SK-N-SH treated with all-trans-retinoic acid at 6 μM for 48 hours (cell line): ENCODE results near the gene CCBE1.

ENCODE experiments used
- ATAC-seq: fragments of 200-7000 bp; cut with Tn5 transposase; 3 replicates; pipeline ENCODE4 v1.9.1; 2020; ENCODE audit warnings: mild to moderate bottlenecking, moderate library complexity
- ARNTL ChIP-seq: fragments of 450-650 bp; formaldehyde crosslinking; IDR thresholded peaks from 2 replicates; pipeline ENCODE4 v1.5.0; 2020; ENCODE audit warnings: low read depth, mild to moderate bottlenecking, moderate library complexity, borderline replicate concordance
- BACH2 ChIP-seq: fragments of 250-450 bp; sonication (Bioruptor Pico); IDR thresholded peaks from 2 replicates; pipeline ENCODE4 v1.9.0; 2021; ENCODE audit warnings: mild to moderate bottlenecking, borderline replicate concordance
- CREB5 ChIP-seq: fragments of 250-450 bp; sonication (Bioruptor Pico); IDR thresholded peaks from 2 replicates; pipeline ENCODE4 v1.5.1; 2020; ENCODE audit warnings: low read depth, mild to moderate bottlenecking, moderate library complexity
- CSDC2 ChIP-seq: fragments of 250-450 bp; sonication (Bioruptor Pico); IDR thresholded peaks from 2 replicates; pipeline ENCODE4 v1.5.0; 2020; ENCODE audit warnings: mild to moderate bottlenecking, moderate library complexity
- ESRRG ChIP-seq: fragments of 250-450 bp; sonication (Bioruptor Pico); IDR thresholded peaks from 2 replicates; pipeline ENCODE4 v1.6.1; 2021; ENCODE audit warnings: mild to moderate bottlenecking
- GLIS3 ChIP-seq: fragments of 250-450 bp; sonication (Bioruptor Pico); IDR thresholded peaks from 2 replicates; pipeline ENCODE4 v1.5.0; 2020; ENCODE audit warnings: mild to moderate bottlenecking, moderate library complexity
- ISL1 ChIP-seq: fragments of 250-450 bp; sonication (Bioruptor Pico); IDR thresholded peaks from 2 replicates; pipeline ENCODE4 v2.1.2; 2022; ENCODE audit warnings: mild to moderate bottlenecking, moderate library complexity
- OSR1 ChIP-seq: fragments of 250-450 bp; sonication (Bioruptor Pico); IDR thresholded peaks from 2 replicates; pipeline ENCODE4 v1.8.0; 2022; ENCODE audit warnings: moderate library complexity, mild to moderate bottlenecking, inconsistent platforms
- POU6F1 ChIP-seq: fragments of 250-450 bp; sonication (Bioruptor Pico); IDR thresholded peaks from 2 replicates; pipeline ENCODE4 v1.8.0; 2021; ENCODE audit warnings: low read depth, mild to moderate bottlenecking, moderate library complexity, borderline replicate concordance
- RARB ChIP-seq: fragments of 250-450 bp; sonication (Bioruptor Pico); IDR thresholded peaks from 2 replicates; pipeline ENCODE4 v1.8.0; 2021; ENCODE audit warnings: mild to moderate bottlenecking, moderate library complexity
- SNAI2 ChIP-seq: fragments of 250-450 bp; sonication (Bioruptor Pico); IDR thresholded peaks from 2 replicates; pipeline ENCODE4 v1.5.0; 2020; ENCODE audit warnings: mild to moderate bottlenecking, moderate library complexity
- TCF4 ChIP-seq: fragments of 250-450 bp; sonication (Bioruptor Pico); IDR thresholded peaks from 2 replicates; pipeline ENCODE4 v1.8.0; 2021; ENCODE audit warnings: mild to moderate bottlenecking, moderate library complexity, borderline replicate concordance
- ZC3H10 ChIP-seq: fragments of 250-450 bp; sonication (Bioruptor Pico); IDR thresholded peaks from 2 replicates; pipeline ENCODE4 v1.5.1; 2021; ENCODE audit warnings: mild to moderate bottlenecking, moderate library complexity
- ZFP3 ChIP-seq: fragments of 250-450 bp; sonication (Bioruptor Pico); IDR thresholded peaks from 2 replicates; pipeline ENCODE4 v1.5.0; 2020; ENCODE audit warnings: mild to moderate bottlenecking, moderate library complexity
- ZFP30 ChIP-seq: fragments of 450-650 bp; formaldehyde crosslinking; IDR thresholded peaks from 2 replicates; pipeline ENCODE4 v1.5.0; 2022; ENCODE audit warnings: mild to moderate bottlenecking, moderate library complexity
- ZNF70 ChIP-seq: fragments of 450-650 bp; formaldehyde crosslinking; IDR thresholded peaks from 2 replicates; pipeline ENCODE4 v1.5.0; 2020; ENCODE audit warnings: mild to moderate bottlenecking, moderate library complexity
- ZNF8 ChIP-seq: fragments of 450-650 bp; formaldehyde crosslinking; IDR thresholded peaks from 2 replicates; pipeline ENCODE4 v1.5.0; 2020; ENCODE audit warnings: mild to moderate bottlenecking, moderate library complexity
- TF ChIP-seq, protein P1 (sequence below): fragments of 250-450 bp; sonication (Bioruptor Pico); IDR thresholded peaks from 2 replicates; pipeline ENCODE4 v1.5.0; 2020; ENCODE audit warnings: mild to moderate bottlenecking, moderate library complexity
- TF ChIP-seq, protein P2 (sequence below): fragments of 250-450 bp; sonication (Bioruptor Pico); IDR thresholded peaks from 2 replicates; pipeline ENCODE4 v1.8.0; 2020; ENCODE audit warnings: mild to moderate bottlenecking, moderate library complexity, borderline replicate concordance
- TF ChIP-seq, protein P3 (sequence below): fragments of 250-450 bp; sonication (Bioruptor Pico); IDR thresholded peaks from 2 replicates; pipeline ENCODE4 v1.5.1; 2021; ENCODE audit warnings: mild to moderate bottlenecking, moderate library complexity

Gene CCBE1

GRCh38 chr18:59477849-59478248 is 219.4 kb downstream of the CCBE1 start:
- TF ChIP-seq, protein P1, sequence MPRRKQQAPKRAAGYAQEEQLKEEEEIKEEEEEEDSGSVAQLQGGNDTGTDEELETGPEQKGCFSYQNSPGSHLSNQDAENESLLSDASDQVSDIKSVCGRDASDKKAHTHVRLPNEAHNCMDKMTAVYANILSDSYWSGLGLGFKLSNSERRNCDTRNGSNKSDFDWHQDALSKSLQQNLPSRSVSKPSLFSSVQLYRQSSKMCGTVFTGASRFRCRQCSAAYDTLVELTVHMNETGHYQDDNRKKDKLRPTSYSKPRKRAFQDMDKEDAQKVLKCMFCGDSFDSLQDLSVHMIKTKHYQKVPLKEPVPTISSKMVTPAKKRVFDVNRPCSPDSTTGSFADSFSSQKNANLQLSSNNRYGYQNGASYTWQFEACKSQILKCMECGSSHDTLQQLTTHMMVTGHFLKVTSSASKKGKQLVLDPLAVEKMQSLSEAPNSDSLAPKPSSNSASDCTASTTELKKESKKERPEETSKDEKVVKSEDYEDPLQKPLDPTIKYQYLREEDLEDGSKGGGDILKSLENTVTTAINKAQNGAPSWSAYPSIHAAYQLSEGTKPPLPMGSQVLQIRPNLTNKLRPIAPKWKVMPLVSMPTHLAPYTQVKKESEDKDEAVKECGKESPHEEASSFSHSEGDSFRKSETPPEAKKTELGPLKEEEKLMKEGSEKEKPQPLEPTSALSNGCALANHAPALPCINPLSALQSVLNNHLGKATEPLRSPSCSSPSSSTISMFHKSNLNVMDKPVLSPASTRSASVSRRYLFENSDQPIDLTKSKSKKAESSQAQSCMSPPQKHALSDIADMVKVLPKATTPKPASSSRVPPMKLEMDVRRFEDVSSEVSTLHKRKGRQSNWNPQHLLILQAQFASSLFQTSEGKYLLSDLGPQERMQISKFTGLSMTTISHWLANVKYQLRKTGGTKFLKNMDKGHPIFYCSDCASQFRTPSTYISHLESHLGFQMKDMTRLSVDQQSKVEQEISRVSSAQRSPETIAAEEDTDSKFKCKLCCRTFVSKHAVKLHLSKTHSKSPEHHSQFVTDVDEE (CRISPR knock-in tag), result no peak
- TF ChIP-seq, protein P2, sequence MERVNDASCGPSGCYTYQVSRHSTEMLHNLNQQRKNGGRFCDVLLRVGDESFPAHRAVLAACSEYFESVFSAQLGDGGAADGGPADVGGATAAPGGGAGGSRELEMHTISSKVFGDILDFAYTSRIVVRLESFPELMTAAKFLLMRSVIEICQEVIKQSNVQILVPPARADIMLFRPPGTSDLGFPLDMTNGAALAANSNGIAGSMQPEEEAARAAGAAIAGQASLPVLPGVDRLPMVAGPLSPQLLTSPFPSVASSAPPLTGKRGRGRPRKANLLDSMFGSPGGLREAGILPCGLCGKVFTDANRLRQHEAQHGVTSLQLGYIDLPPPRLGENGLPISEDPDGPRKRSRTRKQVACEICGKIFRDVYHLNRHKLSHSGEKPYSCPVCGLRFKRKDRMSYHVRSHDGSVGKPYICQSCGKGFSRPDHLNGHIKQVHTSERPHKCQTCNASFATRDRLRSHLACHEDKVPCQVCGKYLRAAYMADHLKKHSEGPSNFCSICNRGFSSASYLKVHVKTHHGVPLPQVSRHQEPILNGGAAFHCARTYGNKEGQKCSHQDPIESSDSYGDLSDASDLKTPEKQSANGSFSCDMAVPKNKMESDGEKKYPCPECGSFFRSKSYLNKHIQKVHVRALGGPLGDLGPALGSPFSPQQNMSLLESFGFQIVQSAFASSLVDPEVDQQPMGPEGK, result no peak
- TF ChIP-seq ZFP30, result no peak
- no peak for TF ChIP-seq ARNTL
- no peak for TF ChIP-seq RARB (CRISPR knock-in tag)
- TF ChIP-seq ZC3H10 (CRISPR knock-in tag), result no peak
- TF ChIP-seq ZFP3 (CRISPR knock-in tag), result no peak
- no peak for TF ChIP-seq ISL1 (CRISPR knock-in tag)
- no peak for TF ChIP-seq SNAI2 (CRISPR knock-in tag)
- no peak for TF ChIP-seq OSR1 (CRISPR knock-in tag)
- no peak for TF ChIP-seq ZNF8 (CRISPR knock-in tag)
- TF ChIP-seq ESRRG (CRISPR knock-in tag), result no peak
- TF ChIP-seq, protein P3, sequence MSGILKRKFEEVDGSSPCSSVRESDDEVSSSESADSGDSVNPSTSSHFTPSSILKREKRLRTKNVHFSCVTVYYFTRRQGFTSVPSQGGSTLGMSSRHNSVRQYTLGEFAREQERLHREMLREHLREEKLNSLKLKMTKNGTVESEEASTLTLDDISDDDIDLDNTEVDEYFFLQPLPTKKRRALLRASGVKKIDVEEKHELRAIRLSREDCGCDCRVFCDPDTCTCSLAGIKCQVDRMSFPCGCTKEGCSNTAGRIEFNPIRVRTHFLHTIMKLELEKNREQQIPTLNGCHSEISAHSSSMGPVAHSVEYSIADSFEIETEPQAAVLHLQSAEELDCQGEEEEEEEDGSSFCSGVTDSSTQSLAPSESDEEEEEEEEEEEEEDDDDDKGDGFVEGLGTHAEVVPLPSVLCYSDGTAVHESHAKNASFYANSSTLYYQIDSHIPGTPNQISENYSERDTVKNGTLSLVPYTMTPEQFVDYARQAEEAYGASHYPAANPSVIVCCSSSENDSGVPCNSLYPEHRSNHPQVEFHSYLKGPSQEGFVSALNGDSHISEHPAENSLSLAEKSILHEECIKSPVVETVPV (CRISPR knock-in tag), result no peak
- TF ChIP-seq GLIS3 (CRISPR knock-in tag), result no peak
- no peak for TF ChIP-seq ZNF70
- TF ChIP-seq CSDC2, result no peak
- no peak for TF ChIP-seq CREB5
- no peak for TF ChIP-seq TCF4 (CRISPR knock-in tag)
- no peak for TF ChIP-seq POU6F1
- no peak for ATAC-seq

- no peak for ATAC-seq
- TF ChIP-seq CREB5 (no peak), BACH2 (CRISPR knock-in tag) (no peak)
- TF ChIP-seq, protein P1 (CRISPR knock-in tag), result no peak
These were observed 226.6 kb downstream of the CCBE1 start for GRCh38 chr18:59470561-59471121.
